ENCODE results near the gene DDX10.

DNA sequence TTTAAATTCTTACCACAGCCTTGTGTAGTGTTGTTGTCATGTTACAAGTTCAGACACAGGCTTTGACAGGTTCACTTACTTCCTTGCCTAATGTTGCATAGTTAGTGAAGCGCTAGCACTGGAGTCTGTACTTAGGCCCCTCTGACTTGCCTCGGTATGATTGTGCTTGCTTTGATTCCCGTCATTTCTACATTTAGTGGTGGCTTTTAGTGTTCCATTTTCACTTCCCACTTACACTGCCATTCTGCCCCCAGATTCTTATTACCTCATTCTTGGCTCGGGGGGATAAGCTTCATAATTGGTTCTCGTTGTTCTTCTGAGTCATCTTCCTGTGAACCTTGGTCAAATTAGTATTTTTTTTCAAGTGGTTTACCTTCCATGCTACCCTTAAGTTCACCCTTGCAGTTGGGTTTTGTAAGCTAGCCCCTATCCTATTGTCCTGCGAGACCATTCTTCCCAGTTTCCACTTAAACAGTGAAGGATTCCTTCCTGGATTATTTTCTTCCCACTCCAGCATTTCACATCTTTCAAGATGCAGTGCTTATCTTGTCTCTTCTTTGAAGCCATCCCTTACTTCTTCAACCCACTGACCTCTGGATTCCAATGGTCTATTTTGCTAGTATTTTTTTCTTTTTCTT, 68.7 kb downstream of the DDX10 start:
- TF ChIP-seq POLR2A (IDR thresholded peaks at IDR 0.05) = no peak
- TF ChIP-seq, protein P1, sequence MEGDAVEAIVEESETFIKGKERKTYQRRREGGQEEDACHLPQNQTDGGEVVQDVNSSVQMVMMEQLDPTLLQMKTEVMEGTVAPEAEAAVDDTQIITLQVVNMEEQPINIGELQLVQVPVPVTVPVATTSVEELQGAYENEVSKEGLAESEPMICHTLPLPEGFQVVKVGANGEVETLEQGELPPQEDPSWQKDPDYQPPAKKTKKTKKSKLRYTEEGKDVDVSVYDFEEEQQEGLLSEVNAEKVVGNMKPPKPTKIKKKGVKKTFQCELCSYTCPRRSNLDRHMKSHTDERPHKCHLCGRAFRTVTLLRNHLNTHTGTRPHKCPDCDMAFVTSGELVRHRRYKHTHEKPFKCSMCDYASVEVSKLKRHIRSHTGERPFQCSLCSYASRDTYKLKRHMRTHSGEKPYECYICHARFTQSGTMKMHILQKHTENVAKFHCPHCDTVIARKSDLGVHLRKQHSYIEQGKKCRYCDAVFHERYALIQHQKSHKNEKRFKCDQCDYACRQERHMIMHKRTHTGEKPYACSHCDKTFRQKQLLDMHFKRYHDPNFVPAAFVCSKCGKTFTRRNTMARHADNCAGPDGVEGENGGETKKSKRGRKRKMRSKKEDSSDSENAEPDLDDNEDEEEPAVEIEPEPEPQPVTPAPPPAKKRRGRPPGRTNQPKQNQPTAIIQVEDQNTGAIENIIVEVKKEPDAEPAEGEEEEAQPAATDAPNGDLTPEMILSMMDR (IDR thresholded peaks at IDR 0.05) = no peak
- no peak for TF ChIP-seq EP300 (IDR thresholded peaks at IDR 0.05)
